SK-N-MC (cell line): ENCODE results near the gene AJUBA.
A peak's percentile ranks its signal among the peaks of the same experiment; 100 is the strongest.

Experiments used
- DNase-seq: peaks from one replicate; pipeline ENCODE4 v3.0.0-alpha.2; 2011; ENCODE audit warnings: low read depth, low spot score
- H3K27ac ChIP-seq: fragments of 200-600 bp; sonication (generic); 2 replicates; pipeline ENCODE4 v1.5.1; 2016; ENCODE audit warnings: mixed run types
- H3K36me3 ChIP-seq: fragments of 200-600 bp; sonication (generic); 2 replicates; pipeline ENCODE4 v1.6.1; 2017; ENCODE audit warnings: antibody characterized with exemption, low read length, mixed read lengths; ENCODE audit not compliant: insufficient read depth
- H3K4me3 ChIP-seq: fragments of 200-600 bp; sonication (generic); 2 replicates; pipeline ENCODE4 v1.5.1; 2016
- H3K9ac ChIP-seq: fragments of 200-600 bp; sonication (generic); 2 replicates; pipeline ENCODE4 v1.8.0; 2017; ENCODE audit warnings: mixed run types, mixed read lengths; ENCODE audit not compliant: insufficient read length
- H3K9me3 ChIP-seq: fragments of 200-600 bp; sonication (generic); 2 replicates; pipeline ENCODE4 v1.6.1; 2017; ENCODE audit warnings: low read depth, mild to moderate bottlenecking, antibody characterized with exemption, low read length, moderate library complexity, mixed read lengths
- EZH2 ChIP-seq: fragments of 200-600 bp; sonication (generic); IDR thresholded peaks from one replicate; pipeline ENCODE4 v1.6.1; 2017; ENCODE audit warnings: antibody characterized with exemption
- FOXP2 ChIP-seq: optimal IDR thresholded peaks from 2 replicates; pipeline ENCODE3; 2011; ENCODE audit warnings: mild to moderate bottlenecking, moderate library complexity; ENCODE audit not compliant: insufficient read depth; ENCODE audit errors: extremely low read length, control extremely low read depth
- POLR2AphosphoS5 ChIP-seq: IDR thresholded peaks from 2 replicates; pipeline ENCODE4 v1.6.1; 2012; ENCODE audit warnings: mild to moderate bottlenecking, low read depth, low read length, borderline replicate concordance

AJUBA gene

DNA sequence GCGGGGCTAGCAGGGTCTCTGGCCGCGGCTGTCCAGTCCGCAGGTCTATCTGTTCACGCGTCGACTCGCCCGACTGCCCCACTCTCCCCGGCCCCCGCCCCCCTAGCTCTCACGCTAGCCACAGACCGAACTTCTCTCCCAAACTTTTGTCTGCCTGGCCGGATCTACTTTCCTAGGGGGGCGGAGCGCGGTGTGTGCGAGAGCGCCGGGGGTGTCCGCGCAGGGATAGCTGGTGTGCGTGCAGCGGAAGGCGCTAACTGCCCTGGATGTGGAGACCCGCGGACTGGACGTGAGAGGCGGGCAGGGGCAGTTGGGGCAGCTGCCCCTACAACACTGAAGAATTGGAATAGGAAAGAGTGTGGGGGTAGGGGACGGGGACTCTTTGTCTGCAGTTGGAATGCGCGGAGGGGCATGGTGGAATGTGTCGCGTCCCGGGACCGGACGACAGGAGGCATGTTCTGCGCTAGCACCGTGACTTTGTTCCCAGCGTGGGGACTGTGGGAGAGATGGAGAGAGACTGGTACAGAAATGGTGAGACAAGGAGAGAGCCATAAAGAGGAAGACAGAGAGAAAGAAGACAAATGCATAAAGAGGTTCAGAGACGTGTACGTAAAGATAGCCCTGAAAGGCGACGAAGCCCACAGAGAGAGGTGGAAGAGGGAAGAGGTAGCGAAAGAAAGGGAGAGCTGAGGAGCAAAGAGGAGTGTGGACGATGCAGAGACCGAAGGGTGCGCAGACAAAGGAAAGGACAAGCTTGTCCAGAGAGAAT, at the start of gene AJUBA:
AJUBA (minus strand) TSS at position 75 of the 769 bp plus-strand sequence. CDS start 285 bp downstream, outside the sequence.
- peak; percentile 62 for DNase-seq
- H3K36me3 ChIP-seq, result peaks cover 9% of the 10 kb centered on the region
- H3K4me3 ChIP-seq, result peak within 1 kb of the TSS; percentile 83
- H3K9ac ChIP-seq, result peak within 1 kb of the TSS; percentile 89
- no peaks in the 10 kb centered on the region for H3K9me3 ChIP-seq
- peak within 1 kb of the TSS; percentile 86 for H3K27ac ChIP-seq
- TF ChIP-seq POLR2AphosphoS5, result peak; percentile 81
- TF ChIP-seq EZH2, result no peak

DNA sequence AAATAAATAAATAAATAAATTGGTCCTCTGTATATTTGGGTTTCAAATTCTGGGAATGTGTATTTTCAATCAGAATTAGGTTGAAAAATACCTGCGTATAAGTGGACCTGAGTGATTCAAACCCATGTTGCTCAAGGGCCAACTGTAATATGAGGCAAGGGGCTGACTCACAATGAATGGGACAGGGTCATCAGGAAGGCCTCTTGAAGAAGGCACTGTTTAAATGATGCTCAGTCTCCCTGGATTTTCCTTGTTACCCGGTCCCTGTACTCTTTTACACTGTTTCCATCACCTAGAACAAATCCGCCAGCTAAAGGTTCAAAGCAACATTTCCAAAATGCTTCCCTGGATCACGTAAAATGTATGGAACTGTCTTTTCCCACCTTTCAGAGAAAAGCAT, 48.6 kb upstream of the AJUBA start:
- no peak overlapping the region for H3K4me3 ChIP-seq
- peaks cover 61% of the 10 kb centered on the region for H3K36me3 ChIP-seq
- DNase-seq, result no peak
- H3K9me3 ChIP-seq, result no peaks in the 10 kb centered on the region
- no peak overlapping the region for H3K27ac ChIP-seq
- no peak for TF ChIP-seq FOXP2
- TF ChIP-seq EZH2, result no peak
- TF ChIP-seq POLR2AphosphoS5, result no peak
- H3K9ac ChIP-seq, result no peak overlapping the region

DNA sequence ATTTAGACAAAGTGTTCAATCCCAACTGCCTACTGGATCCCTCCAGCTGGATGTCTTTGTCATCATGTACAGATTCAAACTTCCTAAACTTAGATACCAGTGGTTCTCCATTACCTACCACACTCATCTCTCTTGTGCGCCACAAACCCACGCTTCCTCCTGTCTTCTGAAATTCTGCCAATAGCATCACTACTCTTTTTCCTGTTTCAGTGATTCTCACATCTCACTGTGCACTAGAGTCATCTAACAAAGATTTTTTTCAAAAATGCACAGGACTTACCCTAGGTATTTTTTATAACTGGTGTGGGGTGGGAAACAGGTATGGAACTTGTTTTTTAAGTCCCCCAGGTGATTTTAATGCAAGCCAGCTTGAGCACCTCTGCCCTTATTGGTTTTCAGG, 46.4 kb upstream of the AJUBA start:
- no peak for DNase-seq
- no peak overlapping the region for H3K9ac ChIP-seq
- no peak overlapping the region for H3K27ac ChIP-seq
- TF ChIP-seq FOXP2 (no peak), EZH2 (no peak), POLR2AphosphoS5 (no peak; the same call in 1 of the 2 replicates)
- peaks cover 70% of the 10 kb centered on the region for H3K36me3 ChIP-seq
- no peak overlapping the region for H3K4me3 ChIP-seq
- no peaks in the 10 kb centered on the region for H3K9me3 ChIP-seq

DNA sequence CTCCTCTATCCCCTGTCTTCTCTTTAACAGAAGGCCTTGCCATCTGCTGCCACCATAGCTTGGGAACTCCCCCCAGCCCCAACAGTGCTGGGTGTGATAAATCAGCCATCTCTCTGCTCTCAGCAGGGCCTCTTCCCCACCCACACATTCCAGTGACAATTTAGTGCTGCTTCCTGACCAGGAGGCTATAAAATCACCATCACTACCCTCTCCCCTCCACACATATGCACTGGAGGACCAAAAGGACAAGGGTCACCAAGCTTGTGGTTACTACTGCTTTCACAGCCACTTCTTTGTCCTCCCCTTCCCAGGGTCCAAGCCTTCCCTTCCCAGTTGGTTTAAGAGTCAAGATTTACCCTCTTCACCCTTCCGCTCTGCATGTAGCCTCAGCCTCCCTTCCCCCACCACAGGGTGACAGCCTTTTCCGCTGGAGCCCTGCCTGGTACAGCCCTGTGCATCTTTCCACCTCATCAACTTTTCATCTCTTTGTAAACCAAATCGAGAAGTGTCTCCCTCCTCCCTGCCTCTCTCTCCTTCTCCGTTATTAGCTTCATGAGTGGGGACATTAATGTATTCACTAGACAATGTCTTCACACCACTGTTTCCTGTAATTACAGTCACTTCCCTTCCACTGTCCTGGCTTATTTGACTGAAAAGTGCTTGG, 42.9 kb upstream of the AJUBA start:
- DNase-seq, result no peak
- peaks cover 40% of the 10 kb centered on the region for H3K36me3 ChIP-seq
- TF ChIP-seq FOXP2 (no peak), EZH2 (no peak), POLR2AphosphoS5 (peak; percentile 23; the same call in 1 of the 2 replicates)
- no peak overlapping the region for H3K9ac ChIP-seq
- H3K27ac ChIP-seq, result no peak overlapping the region
- no peak overlapping the region for H3K4me3 ChIP-seq
- H3K9me3 ChIP-seq, result no peaks in the 10 kb centered on the region

DNA sequence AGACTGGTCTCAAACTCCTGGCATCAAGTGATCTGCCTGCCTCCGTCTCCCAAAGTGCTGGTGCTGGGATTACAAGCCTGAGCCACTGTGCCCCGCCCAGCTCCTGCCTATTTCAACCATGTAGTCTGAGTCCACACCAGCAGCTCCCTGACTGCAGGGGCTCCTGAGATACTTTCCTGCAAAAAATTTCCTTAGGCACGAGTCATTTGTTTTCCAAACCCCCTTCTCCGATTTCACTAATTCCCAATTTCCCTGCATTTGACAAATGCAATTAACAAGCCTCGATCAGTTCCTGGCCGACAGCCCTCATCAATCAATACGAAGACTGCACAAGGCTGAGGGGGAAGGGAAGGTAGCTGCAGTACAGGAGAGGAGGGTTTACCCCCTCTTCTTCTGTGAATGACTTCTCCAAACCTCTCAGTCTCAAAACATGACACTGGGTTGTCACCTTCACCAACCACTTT, 42.3 kb upstream of the AJUBA start:
- no peak for TF ChIP-seq EZH2
- TF ChIP-seq POLR2AphosphoS5, result 0 out of 2 replicates have a peak, but pooled peaks have one; percentile 12
- no peak for TF ChIP-seq FOXP2
- DNase-seq, result no peak
- Histone ChIP-seq H3K4me3 (no peak overlapping the region), H3K9ac (no peak overlapping the region), H3K9me3 (no peaks in the 10 kb centered on the region), H3K36me3 (peaks cover 38% of the 10 kb centered on the region), H3K27ac (no peak overlapping the region)

DNA sequence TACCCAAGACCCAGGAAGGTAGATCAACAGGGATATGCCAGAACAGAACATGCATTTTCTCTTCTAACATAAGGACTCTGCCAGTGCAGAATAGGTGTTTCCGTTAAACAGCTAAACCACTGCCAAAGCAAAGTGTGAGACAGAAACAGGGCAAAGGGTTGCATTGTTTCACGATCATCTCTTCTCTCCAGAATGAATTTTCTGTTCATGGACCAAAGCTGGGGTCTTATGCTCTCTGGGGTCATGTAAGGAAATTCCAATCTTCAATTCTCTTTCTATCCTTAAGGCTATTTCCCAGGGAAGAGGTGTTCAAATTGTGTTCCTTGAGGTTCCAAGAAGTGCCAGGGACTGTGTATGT, 41.4 kb upstream of the AJUBA start:
- no peak for DNase-seq
- Histone ChIP-seq H3K9ac (no peak overlapping the region), H3K9me3 (no peaks in the 10 kb centered on the region), H3K36me3 (peaks cover 30% of the 10 kb centered on the region), H3K4me3 (no peak overlapping the region), H3K27ac (peak overlapping the region; percentile 61; the same call in 1 of the 2 replicates)
- TF ChIP-seq POLR2AphosphoS5, result no peak; the same call in 1 of the 2 replicates
- TF ChIP-seq EZH2, result no peak
- TF ChIP-seq FOXP2, result no peak

DNA sequence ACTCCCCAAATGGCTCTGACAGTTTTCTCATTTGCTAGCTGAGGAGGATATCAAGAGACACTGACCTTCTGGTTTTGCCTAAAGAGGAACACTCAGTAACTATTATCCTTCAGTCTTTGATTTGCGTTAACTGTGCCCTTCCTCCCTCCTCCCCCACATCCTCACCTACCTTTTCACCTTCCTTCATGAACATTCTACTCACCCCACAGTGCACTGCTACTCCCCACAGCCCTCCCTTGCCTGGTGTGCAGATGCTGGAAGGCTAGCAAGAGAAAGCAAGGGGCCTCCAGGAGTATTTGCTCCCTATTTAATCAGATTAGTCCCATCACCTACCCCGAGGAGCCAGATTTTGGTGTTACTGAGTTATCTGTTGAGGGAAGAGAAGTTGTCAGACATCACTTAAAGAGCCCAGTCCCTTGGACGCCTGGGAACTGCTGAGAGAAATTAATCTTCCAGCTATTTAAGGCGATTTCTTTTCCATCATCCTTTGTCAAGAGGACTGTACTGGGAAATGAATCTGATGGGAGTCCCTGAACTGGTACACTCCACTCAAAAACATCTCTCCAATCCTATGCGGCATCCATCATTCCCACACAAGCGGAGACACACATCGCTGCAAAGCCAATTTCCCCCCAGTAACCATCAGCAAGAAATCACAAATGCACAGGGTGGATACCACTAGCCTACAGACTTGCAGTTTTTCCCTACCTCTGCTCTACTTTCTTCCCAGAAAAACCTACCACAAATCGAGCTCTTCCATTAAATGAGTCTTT, 40.9 kb upstream of the AJUBA start:
- Histone ChIP-seq H3K9ac (no peak overlapping the region), H3K27ac (peak overlapping the region; percentile 61; the same call in 1 of the 2 replicates), H3K36me3 (peaks cover 24% of the 10 kb centered on the region), H3K4me3 (no peak overlapping the region), H3K9me3 (no peaks in the 10 kb centered on the region)
- peak; percentile 22; the same call in 1 of the 2 replicates for TF ChIP-seq POLR2AphosphoS5
- no peak for TF ChIP-seq FOXP2
- no peak for TF ChIP-seq EZH2
- no peak for DNase-seq

DNA sequence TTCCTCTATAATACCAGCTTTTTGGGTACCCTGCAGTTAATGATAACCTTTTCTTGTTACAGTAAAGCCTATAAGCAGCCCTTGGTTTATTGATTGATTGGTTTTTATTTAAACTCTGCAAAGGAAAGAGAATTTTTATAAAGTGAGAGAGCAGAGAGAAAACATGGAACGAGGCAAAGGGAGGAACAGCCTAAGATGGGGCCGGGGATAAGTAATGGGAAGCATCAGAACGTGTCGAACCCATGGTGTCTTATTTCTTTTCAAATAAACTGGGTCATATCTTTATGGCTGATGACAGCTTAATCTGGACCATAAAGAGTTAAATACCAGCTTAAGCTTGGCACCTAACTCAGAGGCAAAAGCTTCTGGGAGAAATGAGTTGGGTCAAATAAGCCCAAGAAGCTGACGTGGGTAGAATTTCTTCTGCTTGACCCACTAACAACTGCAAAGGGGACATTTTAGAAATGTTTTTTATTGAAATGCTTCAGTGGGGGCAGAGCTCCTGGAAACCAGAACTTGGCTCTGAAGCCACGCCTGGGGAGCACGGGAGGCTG, 39.6 kb upstream of the AJUBA start:
- Histone ChIP-seq H3K9me3 (no peaks in the 10 kb centered on the region), H3K27ac (peak overlapping the region; percentile 54; the same call in 1 of the 2 replicates), H3K36me3 (peaks cover 16% of the 10 kb centered on the region), H3K9ac (no peak overlapping the region), H3K4me3 (no peak overlapping the region)
- no peak for DNase-seq
- TF ChIP-seq EZH2 (no peak), FOXP2 (no peak), POLR2AphosphoS5 (no peak)
